ENCODE results near the gene DHRSX. TPM values are rescaled to one million over a fixed set of nuclear protein-coding genes. Genes with fewer than 3 reads are reported as not detected.

The DHRSX gene
- total RNA-seq, 1 donor from 2014 or later: 42.2 TPM

DNA sequence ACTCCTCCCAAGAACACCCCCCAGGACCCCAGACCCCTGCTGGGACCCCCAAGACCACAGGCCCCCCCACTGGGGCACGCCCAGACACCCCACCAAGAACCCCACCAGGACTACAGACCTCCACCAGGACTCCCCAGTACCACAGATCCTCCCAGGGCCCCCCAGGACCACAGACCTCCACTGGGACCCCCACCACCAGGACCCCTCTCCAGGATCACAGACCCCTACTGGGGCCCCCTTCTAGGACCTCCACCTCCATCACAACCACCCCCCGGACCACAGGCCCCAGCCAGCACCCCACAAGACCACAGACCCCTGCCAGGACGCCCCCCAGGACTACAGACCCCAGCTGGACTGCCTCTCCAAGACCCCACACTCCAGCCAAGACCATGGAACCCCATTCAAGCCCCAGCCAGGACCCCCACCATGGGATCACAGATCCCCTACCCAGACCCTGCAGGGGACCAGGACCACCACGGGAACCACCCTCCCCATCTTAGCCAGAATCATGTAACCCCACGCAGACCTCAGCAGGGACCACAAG, 855 bp upstream of the DHRSX start:
- no peaks in the 10 kb centered on the region for H3K36me3 Mint-ChIP-seq (ENCODE audit: unreplicated experiment)
- H3K4me3 Mint-ChIP-seq (ENCODE audit: unreplicated experiment): peak overlapping the region; percentile 65
- H3K4me1 Mint-ChIP-seq (ENCODE audit: unreplicated experiment): peaks cover 28% of the 10 kb centered on the region
- H3K9me3 Mint-ChIP-seq (ENCODE audit: unreplicated experiment): no peaks in the 10 kb centered on the region
- peak overlapping the region; percentile 41 for H3K27ac Mint-ChIP-seq (ENCODE audit: unreplicated experiment)
- TF ChIP-seq, protein P1, sequence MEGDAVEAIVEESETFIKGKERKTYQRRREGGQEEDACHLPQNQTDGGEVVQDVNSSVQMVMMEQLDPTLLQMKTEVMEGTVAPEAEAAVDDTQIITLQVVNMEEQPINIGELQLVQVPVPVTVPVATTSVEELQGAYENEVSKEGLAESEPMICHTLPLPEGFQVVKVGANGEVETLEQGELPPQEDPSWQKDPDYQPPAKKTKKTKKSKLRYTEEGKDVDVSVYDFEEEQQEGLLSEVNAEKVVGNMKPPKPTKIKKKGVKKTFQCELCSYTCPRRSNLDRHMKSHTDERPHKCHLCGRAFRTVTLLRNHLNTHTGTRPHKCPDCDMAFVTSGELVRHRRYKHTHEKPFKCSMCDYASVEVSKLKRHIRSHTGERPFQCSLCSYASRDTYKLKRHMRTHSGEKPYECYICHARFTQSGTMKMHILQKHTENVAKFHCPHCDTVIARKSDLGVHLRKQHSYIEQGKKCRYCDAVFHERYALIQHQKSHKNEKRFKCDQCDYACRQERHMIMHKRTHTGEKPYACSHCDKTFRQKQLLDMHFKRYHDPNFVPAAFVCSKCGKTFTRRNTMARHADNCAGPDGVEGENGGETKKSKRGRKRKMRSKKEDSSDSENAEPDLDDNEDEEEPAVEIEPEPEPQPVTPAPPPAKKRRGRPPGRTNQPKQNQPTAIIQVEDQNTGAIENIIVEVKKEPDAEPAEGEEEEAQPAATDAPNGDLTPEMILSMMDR (IDR thresholded peaks at IDR 0.05): no peak
- H3K27me3 Mint-ChIP-seq (ENCODE audit: unreplicated experiment): no peaks in the 10 kb centered on the region
- DNase-seq (ENCODE audit: extremely low spot score, unreplicated experiment): no peak

DNA sequence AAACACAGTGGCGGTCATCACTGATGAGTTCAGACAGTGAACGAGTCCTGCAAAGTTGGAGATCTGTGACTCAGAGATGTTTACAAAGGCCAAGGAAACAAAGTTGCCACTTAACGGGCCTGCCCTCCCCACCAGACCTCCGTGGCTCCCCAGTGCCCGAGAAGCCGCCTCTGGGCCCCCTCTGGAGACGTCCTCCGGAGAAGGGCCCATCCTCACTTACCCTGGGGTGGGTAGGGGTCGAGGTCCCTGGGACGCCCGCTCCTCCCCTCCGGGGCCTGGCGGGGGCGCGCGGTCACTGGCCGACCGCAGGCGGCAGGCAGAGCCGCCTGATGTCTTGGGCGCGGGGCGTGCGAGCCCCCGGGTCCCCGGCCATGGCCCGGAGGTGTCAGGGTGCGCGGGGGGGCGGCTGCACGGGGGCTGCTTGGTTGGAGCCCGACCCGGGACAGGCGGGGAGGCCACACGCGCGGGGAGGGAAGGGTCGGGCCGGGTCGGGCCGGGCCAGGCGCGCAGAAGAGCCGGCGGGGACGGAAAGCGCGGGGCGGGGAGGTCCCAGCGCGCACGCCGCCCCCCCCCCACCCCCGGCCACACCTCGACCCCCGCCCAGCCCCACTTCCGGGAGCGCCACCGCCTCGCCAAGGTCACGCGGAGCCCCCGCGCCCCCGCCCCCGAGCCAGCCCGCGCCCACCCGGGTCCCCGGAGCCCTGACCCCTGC, 529 bp downstream of the DHRSX start:
- H3K4me3 Mint-ChIP-seq (ENCODE audit: unreplicated experiment): peak overlapping the region; percentile 78
- no peaks in the 10 kb centered on the region for H3K27me3 Mint-ChIP-seq (ENCODE audit: unreplicated experiment)
- no peak overlapping the region for H3K27ac Mint-ChIP-seq (ENCODE audit: unreplicated experiment)
- H3K9me3 Mint-ChIP-seq (ENCODE audit: unreplicated experiment): no peaks in the 10 kb centered on the region
- H3K36me3 Mint-ChIP-seq (ENCODE audit: unreplicated experiment): peaks cover 3% of the 10 kb centered on the region
- no peak for DNase-seq (ENCODE audit: extremely low spot score, unreplicated experiment)
- H3K4me1 Mint-ChIP-seq (ENCODE audit: unreplicated experiment): peaks cover 28% of the 10 kb centered on the region
- TF ChIP-seq, protein P1 (IDR thresholded peaks at IDR 0.05): peak; percentile 29

DNA sequence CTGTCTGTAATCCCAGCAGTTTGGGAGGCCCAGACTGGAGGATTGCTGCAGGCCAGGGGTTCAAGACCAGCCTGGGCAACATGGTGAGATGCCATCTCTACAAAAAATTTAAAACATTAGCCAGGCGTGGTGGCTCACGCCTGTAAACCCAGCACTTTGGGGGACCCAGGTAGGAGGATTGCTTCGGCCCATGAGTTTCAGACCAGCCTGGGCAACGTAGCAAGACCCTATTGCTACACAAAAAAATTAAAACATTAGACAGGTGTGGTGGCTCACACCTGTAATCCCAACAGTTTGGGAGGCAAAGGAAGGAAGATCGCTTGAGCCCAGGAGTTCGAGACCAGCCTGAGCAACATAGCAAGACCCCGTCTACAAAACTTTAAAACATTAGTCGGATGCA, 1.3 kb downstream of the DHRSX start:
- Mint-ChIP-seq H3K27me3 (ENCODE audit: unreplicated experiment) (no peaks in the 10 kb centered on the region), H3K36me3 (ENCODE audit: unreplicated experiment) (peaks cover 3% of the 10 kb centered on the region), H3K4me3 (ENCODE audit: unreplicated experiment) (peak overlapping the region; percentile 78), H3K9me3 (ENCODE audit: unreplicated experiment) (no peaks in the 10 kb centered on the region), H3K27ac (ENCODE audit: unreplicated experiment) (peak overlapping the region; percentile 85), H3K4me1 (ENCODE audit: unreplicated experiment) (peaks cover 28% of the 10 kb centered on the region)
- DNase-seq (ENCODE audit: extremely low spot score, unreplicated experiment): no peak
- TF ChIP-seq, protein P1 (IDR thresholded peaks at IDR 0.05): no peak

DNA sequence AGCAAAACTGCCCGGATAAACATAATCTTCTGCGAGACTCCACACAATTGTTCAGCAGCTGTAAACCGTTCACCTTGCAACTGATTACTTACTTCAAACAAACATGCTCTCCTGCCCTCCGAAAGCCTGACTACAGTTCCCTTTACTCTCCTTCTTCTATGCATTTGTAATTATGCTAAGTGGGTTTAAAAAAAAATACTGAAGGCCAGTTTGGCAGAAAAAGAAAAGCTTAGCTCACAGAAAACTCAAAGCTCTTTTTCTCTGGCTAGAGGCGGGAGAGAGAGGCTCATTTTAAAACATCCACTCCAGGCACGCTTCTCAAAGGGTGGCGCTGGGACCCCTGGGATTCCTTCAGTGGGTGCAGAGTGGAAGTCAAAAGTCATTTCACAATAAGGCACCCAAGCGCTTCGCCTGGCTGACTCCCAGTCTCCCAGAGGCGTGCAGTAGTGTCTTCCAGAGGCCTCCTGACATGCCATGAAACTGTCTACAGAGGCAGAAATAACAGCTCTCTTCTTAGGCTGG, 1.9 kb downstream of the DHRSX start:
- Mint-ChIP-seq H3K9me3 (ENCODE audit: unreplicated experiment) (no peaks in the 10 kb centered on the region), H3K27ac (ENCODE audit: unreplicated experiment) (peak overlapping the region; percentile 85), H3K4me3 (ENCODE audit: unreplicated experiment) (peak overlapping the region; percentile 78), H3K4me1 (ENCODE audit: unreplicated experiment) (peaks cover 28% of the 10 kb centered on the region), H3K27me3 (ENCODE audit: unreplicated experiment) (no peaks in the 10 kb centered on the region), H3K36me3 (ENCODE audit: unreplicated experiment) (peaks cover 3% of the 10 kb centered on the region)
- TF ChIP-seq, protein P1 (IDR thresholded peaks at IDR 0.05): no peak
- DNase-seq (ENCODE audit: extremely low spot score, unreplicated experiment): no peak

All from osteocyte (in vitro differentiated cells).